SH-SY5Y (cell line): ENCODE data around the gene MYO1B.

Source experiments
- GATA2 ChIP-seq: IDR thresholded peaks from 2 replicates; pipeline ENCODE4 v1.6.1; 2011; ENCODE audit warnings: mild to moderate bottlenecking, low read depth, low read length
- GATA3 ChIP-seq: IDR thresholded peaks from 2 replicates; pipeline ENCODE4 v1.6.1; 2011; ENCODE audit warnings: low read depth, mild to moderate bottlenecking, low read length, moderate library complexity

DNA sequence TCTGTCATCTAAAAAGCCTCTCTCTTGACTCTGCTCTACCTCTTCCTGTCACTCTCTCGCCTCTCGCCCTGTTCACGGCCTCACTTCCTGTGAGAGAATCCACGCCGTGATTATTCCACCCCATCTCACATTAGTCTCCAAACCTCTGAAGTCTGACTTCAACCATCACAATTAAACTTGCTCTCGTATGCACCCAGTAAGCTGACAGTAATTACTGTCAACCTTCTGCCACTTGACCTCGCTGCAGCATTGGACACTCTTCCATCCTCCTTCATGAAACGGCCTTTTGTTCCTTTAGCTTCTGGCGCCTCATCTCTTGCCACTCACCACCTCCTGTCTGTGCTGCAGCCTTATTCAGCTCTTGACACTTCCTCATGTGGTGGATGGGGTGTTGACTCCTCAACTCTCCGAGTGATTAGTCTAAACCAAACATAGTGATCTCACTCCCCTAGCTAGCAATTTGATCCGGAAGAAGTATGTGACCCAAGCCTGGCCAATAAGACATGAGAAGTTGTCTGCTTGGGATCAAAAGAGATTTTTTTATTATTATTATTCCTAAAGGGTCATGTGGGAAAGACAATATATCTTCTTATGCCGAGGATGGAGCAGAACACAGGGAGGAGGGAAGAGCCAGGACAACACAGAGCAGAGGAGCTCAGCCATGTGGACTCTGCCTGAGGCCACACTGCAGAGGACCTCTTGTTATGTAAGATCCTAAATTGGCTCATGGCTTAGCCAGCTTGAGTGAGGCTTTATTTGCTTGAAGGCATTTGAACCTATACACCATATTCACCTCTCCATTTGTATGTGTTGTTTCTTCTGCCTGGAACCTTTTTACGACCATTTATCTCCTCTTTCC lies 38.4 kb upstream of the MYO1B start:
- no peak for TF ChIP-seq GATA2
- TF ChIP-seq GATA3 = no peak
